H1 (cell line): ENCODE results near the gene PSMC3. TPM values are rescaled to one million over a fixed set of nuclear protein-coding genes. Genes with fewer than 3 reads are reported as not detected.

ENCODE experiments used
- CTCF ChIA-PET: fragments of 300-600 bp; sonication (Branson Sonifier 250); formaldehyde crosslinking; loops from one replicate; lab custom pipeline; 2021; ENCODE audit not compliant: partially characterized antibody; lab: Charles Lee
- POLR2A ChIA-PET: fragments of 300-600 bp; sonication (Branson Sonifier 250); formaldehyde crosslinking; loops from one replicate; lab custom pipeline; 2021; ENCODE audit warnings: inconsistent platforms; ENCODE audit not compliant: partially characterized antibody; lab: Charles Lee
- DNase-seq, 2 experiments: peaks; one replicate each; pipeline versions ENCODE4 v3.0.0 to v3.0.0-alpha.2; 2010 to 2022; ENCODE audit warnings: low spot score in 2 of 2, low read depth in 1 of 2, mixed read lengths in 1 of 2
- FAIRE-seq: peaks from 2 replicates; lab custom pipeline; 2011; peaks lifted over from hg19 to GRCh38; lab: Jason Lieb, UNC
- H2AFZ ChIP-seq: 2 replicates; pipeline ENCODE4 v1.8.1; 2012; ENCODE audit warnings: low read length, inconsistent platforms
- H2AK5ac ChIP-seq: 2 replicates; pipeline ENCODE4 v1.6.1; 2013; ENCODE audit warnings: low read depth, low read length
- H2BK120ac ChIP-seq: replicated peaks from 2 replicates; pipeline ENCODE3; 2013; ENCODE audit warnings: low read depth, low read length, inconsistent platforms
- H2BK12ac ChIP-seq: 2 replicates; pipeline ENCODE4 v1.6.1; 2013; ENCODE audit warnings: low read depth, low read length
- H2BK15ac ChIP-seq: 2 replicates; pipeline ENCODE4 v1.6.1; 2013; ENCODE audit warnings: low read length
- H2BK20ac ChIP-seq: 2 replicates; pipeline ENCODE4 v1.6.1; 2013; ENCODE audit warnings: low read length
- H2BK5ac ChIP-seq: 2 replicates; pipeline ENCODE4 v1.6.1; 2013; ENCODE audit warnings: low read depth, low read length
- H3K14ac ChIP-seq: 2 replicates; pipeline ENCODE4 v1.6.1; 2013; ENCODE audit warnings: inconsistent platforms; ENCODE audit not compliant: insufficient read length
- H3K18ac ChIP-seq: 2 replicates; pipeline ENCODE4 v1.6.1; 2013; ENCODE audit warnings: low read length; ENCODE audit errors: extremely low read depth
- H3K23ac ChIP-seq: 2 replicates; pipeline ENCODE4 v1.6.1; 2013; ENCODE audit warnings: inconsistent platforms; ENCODE audit not compliant: insufficient read length
- H3K23me2 ChIP-seq: 2 replicates; pipeline ENCODE4 v1.6.1; 2013; ENCODE audit warnings: low read depth, low read length
- H3K27ac ChIP-seq: 2 replicates; pipeline ENCODE4 v1.6.1; 2011; ENCODE audit warnings: low read depth, low read length, inconsistent platforms
- H3K27me3 ChIP-seq, 4 experiments: replicated peaks in 1 of 4; 1 replicate in 1 of 4; 2 replicates in 3 of 4; pipeline versions ENCODE4 v1.6.1 to v1.8.1; 2011 to 2013; ENCODE audit warnings: low read length in 3 of 4, mild to moderate bottlenecking in 3 of 4, inconsistent platforms in 2 of 4, mixed read lengths in 2 of 4, moderate library complexity in 1 of 4; ENCODE audit not compliant: control insufficient read depth in 3 of 4, insufficient read depth in 3 of 4; ENCODE audit errors: extremely low read depth in 1 of 4
- H3K36me3 ChIP-seq, 4 experiments: 2 replicates each; pipeline versions ENCODE4 v1.6.1 to v1.8.1; 2011 to 2013; ENCODE audit warnings: mild to moderate bottlenecking in 4 of 4, low read length in 3 of 4, moderate library complexity in 2 of 4, control low read depth in 1 of 4, inconsistent platforms in 1 of 4; ENCODE audit not compliant: insufficient read depth in 4 of 4, control insufficient read depth in 2 of 4
- H3K4ac ChIP-seq: replicated peaks from 2 replicates; pipeline ENCODE3; 2013; ENCODE audit warnings: low read length, low read depth, mixed read lengths, inconsistent platforms; ENCODE audit not compliant: insufficient read length
- H3K4me1 ChIP-seq, 4 experiments: replicated peaks in 1 of 4; 1 replicate in 1 of 4; 2 replicates in 3 of 4; pipeline versions ENCODE4 v1.6.1 to v1.8.1; 2011 to 2013; ENCODE audit warnings: low read length in 3 of 4, inconsistent platforms in 2 of 4, mixed read lengths in 1 of 4; ENCODE audit not compliant: insufficient read depth in 4 of 4, control insufficient read depth in 3 of 4
- H3K4me2 ChIP-seq, 2 experiments: 2 replicates each; pipeline versions ENCODE4 v1.6.1 to v1.8.1; 2011 to 2013; ENCODE audit warnings: low read depth in 2 of 2, low read length in 2 of 2, control low read depth in 1 of 2, inconsistent platforms in 1 of 2, mild to moderate bottlenecking in 1 of 2; ENCODE audit not compliant: insufficient read depth in 1 of 2
- H3K4me3 ChIP-seq, 4 experiments: fragments of 200-600, 300-600 bp in 1 of 4; sonication (generic), shearing (Covaris generic), sonication (Bioruptor Twin) in 1 of 4; 2 replicates each; pipeline versions ENCODE4 v1.5.1 to v1.8.1; 2011 to 2016; ENCODE audit warnings: low read length in 4 of 4, low read depth in 3 of 4, control low read depth in 2 of 4, inconsistent platforms in 2 of 4, mild to moderate bottlenecking in 2 of 4, mixed read lengths in 1 of 4, moderate library complexity in 1 of 4; ENCODE audit not compliant: insufficient read depth in 2 of 4; ENCODE audit errors: extremely low read depth in 1 of 4
- H3K56ac ChIP-seq: replicated peaks from 2 replicates; pipeline ENCODE3; 2013; ENCODE audit warnings: low read depth, mild to moderate bottlenecking, mixed read lengths, low read length, inconsistent platforms; ENCODE audit not compliant: insufficient read length
- H3K79me1 ChIP-seq: 2 replicates; pipeline ENCODE4 v1.6.1; 2013; ENCODE audit warnings: low read depth, low read length, control low read depth
- H3K79me2 ChIP-seq, 2 experiments: 2 replicates each; pipeline versions ENCODE4 v1.6.1 to v1.8.1; 2012 to 2013; ENCODE audit warnings: low read length in 2 of 2, mild to moderate bottlenecking in 2 of 2, inconsistent platforms in 1 of 2; ENCODE audit not compliant: insufficient read depth in 2 of 2, control insufficient read depth in 1 of 2
- H3K9ac ChIP-seq, 4 experiments: replicated peaks in 1 of 4; 1 replicate in 1 of 4; 2 replicates in 3 of 4; pipeline versions ENCODE4 v1.6.1 to v1.8.1; 2011 to 2013; ENCODE audit warnings: low read depth in 3 of 4, low read length in 3 of 4, control low read depth in 2 of 4, mild to moderate bottlenecking in 2 of 4, moderate library complexity in 2 of 4, inconsistent platforms in 1 of 4; ENCODE audit errors: extremely low read depth in 1 of 4
- H3K9me3 ChIP-seq, 2 experiments: 2 replicates each; pipeline versions ENCODE4 v1.6.1 to v1.8.1; 2012 to 2013; ENCODE audit warnings: mild to moderate bottlenecking in 2 of 2, moderate library complexity in 2 of 2, control low read depth in 1 of 2, inconsistent platforms in 1 of 2, low read depth in 1 of 2, low read length in 1 of 2, mixed read lengths in 1 of 2; ENCODE audit not compliant: insufficient read depth in 2 of 2
- H4K20me1 ChIP-seq, 2 experiments: replicated peaks in 1 of 2; 2 replicates each; pipeline versions ENCODE3 to v1.8.1; 2011 to 2013; ENCODE audit warnings: inconsistent platforms in 2 of 2, low read length in 2 of 2, mild to moderate bottlenecking in 1 of 2; ENCODE audit not compliant: insufficient read depth in 2 of 2, control insufficient read depth in 1 of 2
- H4K5ac ChIP-seq: 2 replicates; pipeline ENCODE4 v1.6.1; 2013; ENCODE audit warnings: low read length, low read depth, mixed read lengths, inconsistent platforms; ENCODE audit not compliant: insufficient read length
- H4K8ac ChIP-seq: 2 replicates; pipeline ENCODE4 v1.8.0; 2013; ENCODE audit warnings: mild to moderate bottlenecking, moderate library complexity, low read length, inconsistent platforms; ENCODE audit not compliant: insufficient read depth; ENCODE audit errors: extremely low read depth
- H4K91ac ChIP-seq: replicated peaks from 2 replicates; pipeline ENCODE3; 2013; ENCODE audit warnings: low read length, mixed read lengths, inconsistent platforms; ENCODE audit not compliant: insufficient read length
- ASH2L ChIP-seq: fragments of 200-600, 300-600 bp; sonication (generic); IDR thresholded peaks from one replicate; pipeline ENCODE4 v1.7.1; 2017; ENCODE audit warnings: low read length
- BACH1 ChIP-seq: IDR thresholded peaks from 2 replicates; pipeline ENCODE4 v1.6.1; 2012; ENCODE audit warnings: low read length, improper control_type of control experiment
- GTF2F1 ChIP-seq: IDR thresholded peaks from 2 replicates; pipeline ENCODE4 v1.6.1; 2012; ENCODE audit warnings: low read depth, low read length, improper control_type of control experiment, borderline replicate concordance
- MAX ChIP-seq: IDR thresholded peaks from 2 replicates; pipeline ENCODE4 v1.6.1; 2012; ENCODE audit warnings: inconsistent platforms
- PHF8 ChIP-seq: fragments of 200-600 bp; sonication (generic); conservative IDR thresholded peaks from 2 replicates; pipeline ENCODE4 v1.7.1; 2012; ENCODE audit warnings: low read depth, mild to moderate bottlenecking, inconsistent platforms, low read length, moderate library complexity
- POU5F1 ChIP-seq: IDR thresholded peaks from 2 replicates; pipeline ENCODE4 v1.6.1; 2011; ENCODE audit warnings: low read depth, mild to moderate bottlenecking, low read length, moderate library complexity
- SP4 ChIP-seq: IDR thresholded peaks from 2 replicates; pipeline ENCODE4 v1.6.1; 2012; ENCODE audit warnings: low read length, inconsistent platforms
- SRF ChIP-seq: IDR thresholded peaks from 2 replicates; pipeline ENCODE4 v1.6.1; 2011; ENCODE audit warnings: mild to moderate bottlenecking, low read depth, low read length, moderate library complexity
- WGBS, 2 experiments: shearing (Covaris generic) in 1 of 2; methylation state at CpG; one replicate each; pipeline versions ENCODE4 v1.1.6 to v1.1.7; 2013 to 2015; ENCODE audit warnings: low lambda C conversion rate in 2 of 2, mixed read lengths in 2 of 2, inconsistent platforms in 1 of 2, low coverage in 1 of 2, missing lambda C conversion rate in 1 of 2; ENCODE audit not compliant: insufficient replicate concordance in 2 of 2, insufficient coverage in 1 of 2, insufficient read length in 1 of 2; ENCODE audit errors: extremely low coverage in 1 of 2, missing lambda C conversion rate in 1 of 2; 5-methylcytosine and 5-hydroxymethylcytosine counted together
- polyA plus RNA-seq, 7 experiments: library from polyadenylated mRNA; depleted of rRNA in 3 of 7; stranded (reverse) in 5 of 7; unstranded in 2 of 7; fragments of >200 nt in 5 of 7; fragments of 200-250 nt in 2 of 7; gene quantifications; 1 replicate in 5 of 7; 2 replicates in 1 of 7; 4 replicates in 1 of 7; pipeline versions ENCODE4 v1.2.1 to v1.2.3, GENCODE V29; 2011 to 2013; ENCODE audit warnings: missing spikeins in 2 of 7, mixed read lengths in 2 of 7
- total RNA-seq: library from RNA; stranded (reverse); fragmentation: NEBNext Ultra II Directional; extraction: Animal tissue kit (Norgen Biotek cat#: 25700); gene quantifications from 2 replicates; pipeline ENCODE4 v1.2.1, GENCODE V29; 2021

The PSMC3 gene
- total and polyA plus RNA-seq, 2 of the 8 experiments (the other 6 are each of a cell fraction or from before 2014, with no cell fraction given), result 105 to 160 TPM

- Histone ChIP-seq H3K18ac (peak overlapping the region; percentile 96), H3K36me3 (no peaks in the 10 kb centered on the region), H4K8ac (0 out of 2 replicates have a peak overlapping the region, but pooled peaks have one; percentile 22), H3K4ac (peak overlapping the region; percentile 32), H3K27ac (no peak overlapping the region; the same call in 1 of the 2 replicates), H2BK20ac (peak overlapping the region; percentile 75), H4K5ac (peak overlapping the region; percentile 27), H4K20me1 (no peaks in the 10 kb centered on the region), H2AFZ (peak overlapping the region; percentile 65; the same call in 1 of the 2 replicates)
- WGBS, 2 experiments, result 25% methylated on average over 8 of the region's 8 CpGs; no CpG with 5 or more reads in 1 of the 2 experiments
- TF ChIP-seq GTF2F1, result no peak
- TF ChIP-seq POU5F1, result no peak
- TF ChIP-seq BACH1, result no peak
- peak; percentile 21 for TF ChIP-seq ASH2L
- 0 out of 2 replicates have a peak, but pooled peaks have one; percentile 17 for TF ChIP-seq MAX
- no peak for TF ChIP-seq SP4
- no peak for TF ChIP-seq PHF8
- no peak for TF ChIP-seq SRF
- TF ChIP-seq, all 59 proteins: peak for 2
- peak overlapping the region; percentile 91 for H2BK5ac ChIP-seq
- FAIRE-seq (no peak), DNase-seq (no peak)
- H3K23ac ChIP-seq, result no peak overlapping the region
- peak overlapping the region; percentile 65; the same call in 1 of the 2 replicates for H2AK5ac ChIP-seq
- no peaks in the 10 kb centered on the region for H3K79me1 ChIP-seq
- H3K56ac ChIP-seq, result peak overlapping the region; percentile 6
- POLR2A ChIA-PET, result interaction anchor here (1.0 to 3.2 kb wide), 6 partner anchors 8 to 446 kb away, joined by 3 to 29 read pairs (median 4); no protein-coding TSS in a partner anchor
- H3K4me2 ChIP-seq, result peak overlapping the region; percentile 71 to 100
- peak overlapping the region in 1 of 4 experiments; percentile 48; a peak in 3 of 7 replicates for H3K9ac ChIP-seq
- no peaks in the 10 kb centered on the region for H3K79me2 ChIP-seq
- no peak overlapping the region for H4K91ac ChIP-seq
- peaks cover 7 to 17% (median 7%) of the 10 kb centered on the region in 4 experiments for H3K4me1 ChIP-seq
- no peak overlapping the region for H2BK120ac ChIP-seq
- no peak overlapping the region for H3K14ac ChIP-seq
- peaks cover 6% of the 10 kb centered on the region; the same call in 1 of the 2 replicates for H3K23me2 ChIP-seq
- no peaks in the 10 kb centered on the region for H3K9me3 ChIP-seq
- no peaks in the 10 kb centered on the region for H3K27me3 ChIP-seq
- H3K4me3 ChIP-seq, result peak overlapping the region; percentile 34 to 58 (median 44)
- 0 out of 2 replicates have a peak overlapping the region, but pooled peaks have one; percentile 48 for H2BK15ac ChIP-seq
- CTCF ChIA-PET, result interaction anchor here (0.9 to 6.9 kb wide), 7 partner anchors 9 to 142 kb away, joined by 3 to 44 read pairs (median 6); no protein-coding TSS in a partner anchor
- H2BK12ac ChIP-seq, result peak overlapping the region; percentile 75; the same call in 1 of the 2 replicates
Observed at GRCh38 chr11:47400768-47401279, 25.4 kb downstream of the PSMC3 start.
